ENCODE measurements around the gene PGGT1B. TPM values are rescaled to one million over a fixed set of nuclear protein-coding genes. Genes with fewer than 3 reads are reported as not detected.

The PGGT1B gene
- total and polyA plus RNA-seq, 2 donors (not counting 1 experiment from before 2014, with no cell fraction given): 3.8 to 63.4 TPM

DNA sequence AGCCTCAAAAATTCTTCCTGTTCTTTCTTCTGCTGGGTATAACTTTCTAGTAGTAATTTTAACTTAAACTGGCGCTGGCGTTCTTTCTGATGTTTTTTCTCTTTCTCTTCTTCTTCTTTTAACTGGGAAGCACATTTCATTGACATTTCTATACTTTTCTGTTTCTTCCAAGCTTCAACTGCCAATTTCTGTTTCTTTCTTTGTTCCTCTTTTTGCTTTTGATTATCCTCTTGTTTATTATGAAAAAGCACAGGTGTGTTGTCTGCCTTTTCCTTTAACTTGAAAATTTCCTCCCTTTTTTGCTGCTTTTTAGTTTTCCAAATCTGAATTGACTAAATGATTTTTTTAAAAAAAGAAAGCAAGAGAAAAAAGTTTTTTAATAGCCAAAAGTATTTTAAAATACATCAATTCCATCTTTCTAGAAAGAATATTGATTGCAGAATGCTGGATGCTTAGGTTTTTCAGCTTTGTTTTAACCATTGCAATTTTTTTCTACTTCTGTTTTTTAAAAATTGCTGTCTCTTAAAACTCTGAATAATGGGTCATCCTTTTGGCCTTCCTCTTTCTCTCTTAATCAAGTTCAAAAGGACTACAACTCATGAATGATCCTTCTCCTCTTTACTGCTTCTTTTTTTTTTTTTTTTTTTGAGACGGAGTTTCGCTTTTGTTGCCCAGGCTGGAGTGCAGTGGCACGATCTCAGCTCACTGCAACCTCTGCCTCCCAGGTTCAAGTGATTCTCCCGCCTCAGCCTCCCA lies 8.8 kb upstream of the PGGT1B start:
- H3K4me3 ChIP-seq (ENCODE audit: control extremely low read depth in 1 of 5, extremely low read depth in 1 of 5, insufficient read depth in 1 of 5, low read depth in 2 of 5, low read length in 4 of 5): peak overlapping the region in 1 of 5 experiments; percentile 34
- ATAC-seq (ENCODE audit: low read depth) (peak; percentile 33), DNase-seq (peak; percentile 16)
- no peaks in the 10 kb centered on the region for H3K9me3 ChIP-seq (ENCODE audit: control extremely low read depth in 1 of 3, control insufficient read depth in 2 of 3, insufficient read depth in 1 of 3, low read length in 2 of 3)
- ChIA-PET POLR2A (interaction anchor here (0.7 kb wide), 3 partner anchors 8 to 307 kb away, joined by 4 to 5 read pairs (median 5); no protein-coding TSS in a partner anchor), CTCF (interaction anchor here (0.7 to 1.3 kb wide), 2 partner anchors 174 to 302 kb away, joined by 3 read pairs; no protein-coding TSS in a partner anchor)
- 100% methylated on average over 1 of the region's 6 CpGs for WGBS (ENCODE audit: insufficient coverage)
- Mint-ChIP-seq H3K27me3 (no peaks in the 10 kb centered on the region), H3K4me1 (peaks cover 44% of the 10 kb centered on the region), H3K9me3 (ENCODE audit: insufficient read depth) (no peaks in the 10 kb centered on the region), H3K4me3 (peak overlapping the region; percentile 52), H3K27ac (peak overlapping the region; percentile 59)
- intact Hi-C loops (cut with micrococcal nuclease): loop anchor here (2.0 kb wide), 1 partner anchor 15 kb away; no protein-coding TSS in a partner anchor
- H3K9ac ChIP-seq (ENCODE audit: low read length): peak overlapping the region; percentile 33
- no peaks in the 10 kb centered on the region for H3K79me2 ChIP-seq (ENCODE audit: control insufficient read depth, insufficient read depth, low read length)
- peak overlapping the region; percentile 48 to 65 for H3K27ac ChIP-seq (ENCODE audit: low read length in 2 of 2)
- peaks cover 34 to 38% of the 10 kb centered on the region in 2 donors for H3K4me1 ChIP-seq (ENCODE audit: control insufficient read depth in 2 of 2, insufficient read depth in 2 of 2, low read length in 2 of 2)
- no peaks in the 10 kb centered on the region for H4K20me1 ChIP-seq (ENCODE audit: control insufficient read depth, insufficient read depth, low read length, poor library complexity, severe bottlenecking)
- H2AFZ ChIP-seq (ENCODE audit: insufficient read depth, low read depth, low read length, poor library complexity, severe bottlenecking): peak overlapping the region; percentile 20
- no peaks in the 10 kb centered on the region for H3K36me3 ChIP-seq (replicated peaks in 1 of 2; ENCODE audit: control extremely low read depth in 1 of 2, control insufficient read depth in 1 of 2, extremely low read depth in 1 of 2, insufficient read depth in 2 of 2, low read length in 1 of 2)
- no peaks in the 10 kb centered on the region for H3K27me3 ChIP-seq (replicated peaks in 1 of 4; ENCODE audit: control extremely low read depth in 1 of 4, control insufficient read depth in 3 of 4, insufficient read depth in 4 of 4, low read length in 3 of 4)
- peak overlapping the region; percentile 61 for H3K4me2 ChIP-seq (replicated peaks; ENCODE audit: low read depth, low read length, poor library complexity, severe bottlenecking)
- TF ChIP-seq, protein P1, sequence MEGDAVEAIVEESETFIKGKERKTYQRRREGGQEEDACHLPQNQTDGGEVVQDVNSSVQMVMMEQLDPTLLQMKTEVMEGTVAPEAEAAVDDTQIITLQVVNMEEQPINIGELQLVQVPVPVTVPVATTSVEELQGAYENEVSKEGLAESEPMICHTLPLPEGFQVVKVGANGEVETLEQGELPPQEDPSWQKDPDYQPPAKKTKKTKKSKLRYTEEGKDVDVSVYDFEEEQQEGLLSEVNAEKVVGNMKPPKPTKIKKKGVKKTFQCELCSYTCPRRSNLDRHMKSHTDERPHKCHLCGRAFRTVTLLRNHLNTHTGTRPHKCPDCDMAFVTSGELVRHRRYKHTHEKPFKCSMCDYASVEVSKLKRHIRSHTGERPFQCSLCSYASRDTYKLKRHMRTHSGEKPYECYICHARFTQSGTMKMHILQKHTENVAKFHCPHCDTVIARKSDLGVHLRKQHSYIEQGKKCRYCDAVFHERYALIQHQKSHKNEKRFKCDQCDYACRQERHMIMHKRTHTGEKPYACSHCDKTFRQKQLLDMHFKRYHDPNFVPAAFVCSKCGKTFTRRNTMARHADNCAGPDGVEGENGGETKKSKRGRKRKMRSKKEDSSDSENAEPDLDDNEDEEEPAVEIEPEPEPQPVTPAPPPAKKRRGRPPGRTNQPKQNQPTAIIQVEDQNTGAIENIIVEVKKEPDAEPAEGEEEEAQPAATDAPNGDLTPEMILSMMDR (IDR thresholded peaks at IDR 0.05): no peak
- TF ChIP-seq EZH2 (IDR thresholded peaks at IDR 0.05; ENCODE audit: borderline replicate concordance, insufficient read depth, low read depth, low read length, poor library complexity, severe bottlenecking): no peak

DNA sequence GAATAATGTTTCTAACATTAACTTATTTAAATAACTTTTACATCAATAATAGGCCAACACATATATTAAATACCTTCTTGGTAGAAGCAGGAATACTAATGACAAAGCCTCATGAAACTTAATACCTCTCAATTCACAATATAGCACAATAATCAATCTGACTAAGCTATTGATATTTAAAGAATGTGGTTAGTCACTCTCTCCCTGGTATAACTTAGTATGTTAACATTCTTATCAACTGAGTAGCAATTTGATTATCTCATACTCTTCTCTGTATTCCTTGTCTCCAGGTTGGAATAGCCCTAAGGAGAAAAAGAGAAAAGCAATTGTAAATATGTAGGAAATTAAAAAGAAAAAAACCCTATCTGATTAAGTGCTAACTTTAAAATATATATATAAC lies 4.9 kb upstream of the PGGT1B start:
- Histone ChIP-seq H3K27me3 (replicated peaks in 1 of 4; ENCODE audit: control extremely low read depth in 1 of 4, control insufficient read depth in 3 of 4, insufficient read depth in 4 of 4, low read length in 3 of 4) (no peaks in the 10 kb centered on the region), H3K9me3 (ENCODE audit: control extremely low read depth in 1 of 3, control insufficient read depth in 2 of 3, insufficient read depth in 1 of 3, low read length in 2 of 3) (no peaks in the 10 kb centered on the region), H3K4me3 (ENCODE audit: control extremely low read depth in 1 of 5, extremely low read depth in 1 of 5, insufficient read depth in 1 of 5, low read depth in 2 of 5, low read length in 4 of 5) (no peak overlapping the region), H3K4me1 (ENCODE audit: control insufficient read depth in 2 of 2, insufficient read depth in 2 of 2, low read length in 2 of 2) (peaks cover 25% of the 10 kb centered on the region in 2 donors), H3K9ac (ENCODE audit: low read length) (no peak overlapping the region), H3K79me2 (ENCODE audit: control insufficient read depth, insufficient read depth, low read length) (no peaks in the 10 kb centered on the region), H3K27ac (ENCODE audit: low read length in 2 of 2) (no peak overlapping the region), H3K36me3 (replicated peaks in 1 of 2; ENCODE audit: control extremely low read depth in 1 of 2, control insufficient read depth in 1 of 2, extremely low read depth in 1 of 2, insufficient read depth in 2 of 2, low read length in 1 of 2) (no peaks in the 10 kb centered on the region), H3K4me2 (replicated peaks; ENCODE audit: low read depth, low read length, poor library complexity, severe bottlenecking) (no peak overlapping the region), H4K20me1 (ENCODE audit: control insufficient read depth, insufficient read depth, low read length, poor library complexity, severe bottlenecking) (no peaks in the 10 kb centered on the region), H2AFZ (ENCODE audit: insufficient read depth, low read depth, low read length, poor library complexity, severe bottlenecking) (no peak overlapping the region)
- no peak for TF ChIP-seq EZH2 (IDR thresholded peaks at IDR 0.05; ENCODE audit: borderline replicate concordance, insufficient read depth, low read depth, low read length, poor library complexity, severe bottlenecking)
- TF ChIP-seq, protein P1 (IDR thresholded peaks at IDR 0.05): no peak
- Mint-ChIP-seq H3K9me3 (ENCODE audit: insufficient read depth) (no peaks in the 10 kb centered on the region), H3K27me3 (no peaks in the 10 kb centered on the region), H3K4me1 (peaks cover 28% of the 10 kb centered on the region), H3K4me3 (no peak overlapping the region), H3K27ac (no peak overlapping the region)
- CTCF ChIA-PET: interaction anchor here (1.0 kb wide), 1 partner anchor 28 kb away, joined by 3 read pairs; no protein-coding TSS in a partner anchor
- ATAC-seq (ENCODE audit: low read depth) (no peak), DNase-seq (no peak)
- POLR2A ChIA-PET: no interaction called here
- intact Hi-C loops (cut with micrococcal nuclease): no loop called here

Data from B cell (primary cell).